Stomach (tissue), 9 donors: ENCODE results near the gene COL9A2. TPM values are rescaled to one million over a fixed set of nuclear protein-coding genes. Genes with fewer than 3 reads are reported as not detected.

Experiments
- DNase-seq, 2 donors: peaks; one replicate each; pipeline versions ENCODE4 v3.0.0 to v3.0.0-alpha.2; 2013 to 2019
- H3K27ac ChIP-seq, 5 donors: fragments of 200-600 bp in 4 of 5; sonication (generic) in 4 of 5; one replicate each; pipeline ENCODE4 v1.5.1; 2013 to 2019; ENCODE audit warnings: mild to moderate bottlenecking in 1 of 5, moderate library complexity in 1 of 5
- H3K27me3 ChIP-seq, 3 donors: fragments of 200-600 bp; sonication (generic); one replicate each; pipeline ENCODE4 v1.5.1; 2017 to 2019; ENCODE audit warnings: mixed run types in 1 of 3
- H3K36me3 ChIP-seq, 4 donors: fragments of 200-600 bp; sonication (generic); 1 replicate in 3 of 4; 2 replicates in 1 of 4; pipeline ENCODE4 v1.5.1; 2016 to 2019
- H3K4me1 ChIP-seq, 4 donors: fragments of 200-600 bp; sonication (generic); one replicate each; pipeline ENCODE4 v1.5.1; 2016 to 2019
- H3K4me3 ChIP-seq, 4 donors: fragments of 200-600 bp; sonication (generic) in 3 of 4; one replicate each; pipeline ENCODE4 v1.5.1; 2016 to 2019; ENCODE audit warnings: mild to moderate bottlenecking in 1 of 4
- H3K9me3 ChIP-seq, 4 donors: fragments of 200-600 bp; sonication (generic); one replicate each; pipeline ENCODE4 v1.5.1; 2016 to 2019
- EP300 ChIP-seq: sonication (generic); formaldehyde crosslinking; IDR thresholded peaks from one replicate; pipeline ENCODE4 v1.6.1; 2017; ENCODE audit warnings: antibody characterized with exemption
- POLR2A ChIP-seq, 4 donors: fragments of 450-650 bp; IDR thresholded peaks; one replicate each; pipeline ENCODE4 v1.6.1; 2016; ENCODE audit warnings: antibody characterized with exemption in 4 of 4, control low read depth in 2 of 4, mild to moderate bottlenecking in 1 of 4, moderate library complexity in 1 of 4
- POLR2AphosphoS5 ChIP-seq, 3 donors: sonication (generic); formaldehyde crosslinking; IDR thresholded peaks; one replicate each; pipeline ENCODE4 v1.6.1; 2016; ENCODE audit warnings: antibody characterized with exemption in 3 of 3
- WGBS, 5 donors: extraction: QIAGEN DNeasy Blood & Tissue Kit in 3 of 5; methylation state at CpG; one replicate each; pipeline versions ENCODE4 v1.1.5 to v1.1.7; 2013 to 2018; 5-methylcytosine and 5-hydroxymethylcytosine counted together
- intact Hi-C: fragments of 100-400 bp; cut with DNase I; formaldehyde crosslinking; loops from one replicate; pipeline ENCODE4 v1.15.1; 2023; ENCODE audit warnings: low total_unique reads
- polyA plus RNA-seq, 3 donors: library from polyadenylated mRNA; stranded (reverse); fragments of 200-250 nt; gene quantifications; one replicate each; pipeline ENCODE4 v1.2.3, GENCODE V29; 2013
- total RNA-seq, 5 donors: library from RNA; depleted of rRNA; stranded (reverse); fragments of >200 nt; gene quantifications; one replicate each; pipeline versions ENCODE4 v1.1.0 to v1.2.3, GENCODE V29; 2014 to 2016
- TF ChIP-seq, protein P1 (sequence below), 7 experiments: fragments of 450-650 bp in 4 of 7; fragments of 200-600 bp in 3 of 7; sonication (generic) in 3 of 7; IDR thresholded peaks; one replicate each; pipeline ENCODE4 v1.5.1; 2016 to 2019; ENCODE audit warnings: antibody characterized with exemption in 7 of 7, control low read depth in 2 of 7, mild to moderate bottlenecking in 1 of 7
- donor health status: healthy with polysubstance abuse.
- donor health status: Bipolar disorder and iron deficiency.
- donor health status: healthy.

COL9A2 gene
- total and polyA plus RNA-seq, 8 donors, result 5.7 to 79.0 (median 17.7) TPM

DNA sequence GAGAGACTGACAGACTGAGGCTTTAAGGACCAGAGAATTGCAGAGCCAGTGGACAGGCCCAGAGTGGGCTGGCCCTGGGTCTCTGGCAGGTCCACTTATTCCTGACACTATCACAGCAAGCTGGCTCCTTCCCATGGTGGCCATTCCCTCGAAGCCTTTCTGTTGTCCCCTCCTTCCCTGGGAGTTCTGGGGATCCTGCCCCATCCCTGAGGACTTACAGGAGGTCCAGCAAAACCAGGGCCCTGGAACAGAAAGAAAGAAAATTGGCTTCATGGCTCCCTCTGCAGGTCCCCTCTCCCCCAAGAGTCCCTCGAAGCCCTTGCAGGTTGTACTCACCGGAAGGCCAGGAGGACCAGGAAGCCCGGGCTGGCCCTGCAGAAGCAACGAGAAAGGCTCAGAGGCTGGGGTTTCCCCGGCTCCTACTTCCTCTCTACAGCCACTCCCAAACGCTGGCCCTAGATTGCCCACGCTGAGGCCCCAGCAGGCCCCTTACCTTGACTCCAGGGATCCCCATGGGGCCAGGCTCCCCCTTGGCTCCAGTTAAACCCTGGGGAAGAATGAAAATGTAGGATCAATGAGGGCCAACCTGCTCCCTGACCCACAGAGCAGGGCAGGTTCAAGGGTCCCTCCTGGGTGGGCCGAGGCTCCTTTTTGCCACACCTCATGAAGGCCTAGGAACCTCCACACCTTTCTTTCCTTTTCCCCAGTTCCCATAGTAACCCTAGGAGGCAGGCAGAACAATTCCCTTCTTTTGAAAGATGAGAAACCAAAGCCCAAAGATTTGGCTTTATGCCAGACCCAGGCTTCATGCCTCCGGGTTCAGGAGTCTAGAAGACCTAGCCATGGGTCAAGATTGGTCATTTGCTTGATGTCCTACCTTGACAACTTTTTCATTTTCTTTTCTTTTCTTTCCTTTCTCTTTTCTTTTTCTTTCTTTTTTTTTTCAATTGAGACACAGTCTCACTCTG lies 4.6 kb downstream of the COL9A2 start:
- WGBS, 5 donors, result 26 to 37% (median 33%) methylated on average over 7 to 10 of the region's 10 CpGs
- peaks cover 4 to 21% (median 13%) of the 10 kb centered on the region in 3 donors for H3K27me3 ChIP-seq
- DNase-seq, result peak; percentile 76 to 81
- no peaks in the 10 kb centered on the region for H3K36me3 ChIP-seq
- peak overlapping the region in 1 of 4 donors; percentile 13 for H3K4me3 ChIP-seq
- intact Hi-C loops, result no loop called here
- H3K9me3 ChIP-seq, result no peaks in the 10 kb centered on the region
- peaks cover 24 to 45% (median 33%) of the 10 kb centered on the region in 4 donors for H3K4me1 ChIP-seq
- H3K27ac ChIP-seq, result peak overlapping the region in 2 of 5 donors; percentile 39 to 53
- TF ChIP-seq POLR2AphosphoS5 (IDR thresholded peaks at IDR 0.05) (peak in 1 of 3 donors; percentile 19), EP300 (no peak), POLR2A (IDR thresholded peaks at IDR 0.05) (no peak)
- TF ChIP-seq, protein P1, sequence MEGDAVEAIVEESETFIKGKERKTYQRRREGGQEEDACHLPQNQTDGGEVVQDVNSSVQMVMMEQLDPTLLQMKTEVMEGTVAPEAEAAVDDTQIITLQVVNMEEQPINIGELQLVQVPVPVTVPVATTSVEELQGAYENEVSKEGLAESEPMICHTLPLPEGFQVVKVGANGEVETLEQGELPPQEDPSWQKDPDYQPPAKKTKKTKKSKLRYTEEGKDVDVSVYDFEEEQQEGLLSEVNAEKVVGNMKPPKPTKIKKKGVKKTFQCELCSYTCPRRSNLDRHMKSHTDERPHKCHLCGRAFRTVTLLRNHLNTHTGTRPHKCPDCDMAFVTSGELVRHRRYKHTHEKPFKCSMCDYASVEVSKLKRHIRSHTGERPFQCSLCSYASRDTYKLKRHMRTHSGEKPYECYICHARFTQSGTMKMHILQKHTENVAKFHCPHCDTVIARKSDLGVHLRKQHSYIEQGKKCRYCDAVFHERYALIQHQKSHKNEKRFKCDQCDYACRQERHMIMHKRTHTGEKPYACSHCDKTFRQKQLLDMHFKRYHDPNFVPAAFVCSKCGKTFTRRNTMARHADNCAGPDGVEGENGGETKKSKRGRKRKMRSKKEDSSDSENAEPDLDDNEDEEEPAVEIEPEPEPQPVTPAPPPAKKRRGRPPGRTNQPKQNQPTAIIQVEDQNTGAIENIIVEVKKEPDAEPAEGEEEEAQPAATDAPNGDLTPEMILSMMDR (IDR thresholded peaks at IDR 0.05), result no peak

DNA sequence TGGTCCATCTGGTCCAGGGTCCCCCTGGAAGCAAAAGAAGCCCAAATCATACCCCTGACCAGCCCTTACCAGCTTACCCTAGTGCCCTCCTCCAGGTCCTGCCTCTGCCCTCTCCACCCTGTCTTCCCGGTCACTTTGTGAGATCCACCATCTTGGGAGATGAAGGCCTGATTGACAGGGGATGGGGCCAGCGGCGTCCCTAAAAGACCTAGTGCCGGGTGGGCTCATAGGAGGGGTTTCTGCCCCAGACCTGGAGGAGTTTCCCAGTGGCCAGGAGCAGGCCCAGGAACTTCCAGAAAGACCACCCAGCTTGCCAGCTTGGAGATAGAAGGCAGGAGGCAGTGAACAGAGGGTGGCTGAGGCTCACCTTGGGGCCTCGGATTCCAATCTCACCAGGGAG lies 5.4 kb downstream of the COL9A2 start:
- no peak for DNase-seq
- H3K9me3 ChIP-seq, result no peaks in the 10 kb centered on the region
- peak overlapping the region in 1 of 4 donors; percentile 13 for H3K4me3 ChIP-seq
- intact Hi-C loops, result no loop called here
- H3K27me3 ChIP-seq, result peaks cover 0 to 12% (median 4%) of the 10 kb centered on the region in 3 donors
- TF ChIP-seq, protein P1 (IDR thresholded peaks at IDR 0.05), result no peak
- TF ChIP-seq EP300 (no peak), POLR2A (IDR thresholded peaks at IDR 0.05) (no peak), POLR2AphosphoS5 (IDR thresholded peaks at IDR 0.05) (no peak)
- H3K36me3 ChIP-seq, result no peaks in the 10 kb centered on the region
- H3K27ac ChIP-seq, result peak overlapping the region in 2 of 5 donors; percentile 39 to 53
- 84 to 95% (median 89%) methylated on average over 5 of the region's 5 CpGs for WGBS, 5 donors
- peaks cover 18 to 36% (median 25%) of the 10 kb centered on the region in 4 donors for H3K4me1 ChIP-seq

DNA sequence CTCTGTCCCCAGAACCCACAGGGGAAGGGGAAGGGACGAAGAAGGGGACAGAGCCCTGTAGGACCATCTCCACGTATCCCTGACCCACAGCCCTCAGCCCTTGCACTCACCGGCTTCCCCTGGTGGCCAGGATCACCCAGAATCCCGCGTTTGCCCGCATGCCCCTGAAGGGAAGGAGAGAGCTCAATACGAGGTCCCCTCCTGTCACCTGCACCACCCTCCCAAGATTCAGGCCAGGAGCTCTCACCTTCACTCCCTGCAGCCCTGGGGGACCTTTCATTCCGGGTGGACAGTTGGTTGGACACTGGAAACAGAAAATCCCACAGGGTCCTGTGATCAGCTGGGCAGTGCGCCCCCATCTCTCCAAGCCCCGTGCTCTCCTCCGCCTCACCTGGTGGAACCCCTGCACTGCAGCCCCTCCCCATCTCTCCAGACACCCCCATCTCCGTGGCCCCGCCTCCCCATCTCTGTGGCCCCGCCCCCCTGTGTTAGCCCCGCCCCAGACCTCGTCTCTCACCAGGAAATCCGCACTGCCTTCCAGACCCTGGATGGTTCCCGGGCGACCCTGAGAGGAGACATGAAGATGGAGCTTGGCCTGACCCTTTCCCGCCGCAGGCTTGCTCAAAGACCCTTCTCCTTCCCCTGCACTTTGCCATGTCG lies 6.0 kb downstream of the COL9A2 start:
- TF ChIP-seq POLR2A (IDR thresholded peaks at IDR 0.05) (no peak), POLR2AphosphoS5 (IDR thresholded peaks at IDR 0.05) (no peak), EP300 (no peak)
- TF ChIP-seq, protein P1 (IDR thresholded peaks at IDR 0.05), result no peak
- intact Hi-C loops, result no loop called here
- Histone ChIP-seq H3K36me3 (no peaks in the 10 kb centered on the region), H3K9me3 (no peaks in the 10 kb centered on the region), H3K27ac (no peak overlapping the region), H3K4me1 (peaks cover 13 to 34% (median 21%) of the 10 kb centered on the region in 4 donors), H3K27me3 (peaks cover 0 to 7% (median 0%) of the 10 kb centered on the region in 3 donors), H3K4me3 (no peak overlapping the region)
- 83 to 85% (median 84%) methylated on average over 16 to 22 of the region's 22 CpGs for WGBS, 5 donors
- DNase-seq, result no peak

DNA sequence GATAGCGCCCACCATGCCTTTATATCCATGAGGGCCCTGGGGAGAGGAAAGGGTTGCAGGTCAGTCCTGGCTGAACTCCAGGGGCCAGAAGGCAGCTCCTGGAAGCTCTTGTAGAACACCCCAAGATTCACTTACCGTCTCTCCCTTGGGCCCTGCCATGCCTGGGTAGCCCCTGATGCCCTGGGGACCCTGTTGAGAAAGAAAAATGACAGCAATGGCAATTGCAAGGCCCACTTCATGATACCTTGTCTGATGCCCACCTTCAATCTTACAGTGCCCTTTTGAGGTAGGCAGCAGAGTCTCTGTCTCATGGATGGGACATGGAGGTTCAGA lies 7.0 kb downstream of the COL9A2 start:
- H3K4me3 ChIP-seq, result no peak overlapping the region
- WGBS, 5 donors, result 91 to 100% (median 96%) methylated on average over 2 of the region's 2 CpGs
- intact Hi-C loops, result no loop called here
- H3K27me3 ChIP-seq, result no peaks in the 10 kb centered on the region
- peaks cover 5 to 31% (median 15%) of the 10 kb centered on the region in 4 donors for H3K4me1 ChIP-seq
- no peak for TF ChIP-seq POLR2AphosphoS5 (IDR thresholded peaks at IDR 0.05)
- TF ChIP-seq, protein P1 (IDR thresholded peaks at IDR 0.05), result no peak
- no peak for TF ChIP-seq EP300
- no peak for TF ChIP-seq POLR2A (IDR thresholded peaks at IDR 0.05)
- H3K36me3 ChIP-seq, result no peaks in the 10 kb centered on the region
- H3K9me3 ChIP-seq, result no peaks in the 10 kb centered on the region
- H3K27ac ChIP-seq, result no peak overlapping the region
- no peak for DNase-seq
